ENCODE results near the gene ITPRID1.
"Not testable (repeated sequence)": the region's sequence is repeated elsewhere in the genome, so short reads cannot be mapped to it uniquely, and the experiment has no call there.

DNA sequence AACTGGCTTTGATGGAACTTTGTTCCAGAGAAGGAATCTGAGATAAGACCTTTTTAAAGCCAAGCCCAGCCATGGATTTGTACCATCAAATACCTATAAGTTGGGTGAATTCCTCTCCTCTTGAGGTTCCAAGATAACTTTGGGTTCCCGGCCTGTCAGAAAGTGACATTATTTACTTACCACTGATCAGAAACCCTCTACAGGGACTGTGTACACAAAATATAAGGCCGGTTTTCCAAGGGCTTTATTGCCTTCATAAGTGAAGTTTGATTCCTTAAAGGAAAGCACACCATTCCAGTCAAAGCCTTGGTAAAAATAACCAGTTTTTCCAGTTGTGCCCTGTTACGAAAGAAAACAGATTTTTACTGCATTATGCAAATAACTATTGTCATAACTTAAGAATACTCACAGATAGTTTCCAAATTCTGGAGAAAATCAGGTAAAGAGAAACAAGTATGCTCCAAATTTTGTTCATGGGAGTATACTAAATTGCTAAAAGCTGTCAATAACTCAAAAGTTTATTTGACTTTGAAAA, 26.8 kb downstream of the ITPRID1 start:
- TF ChIP-seq, protein P1, sequence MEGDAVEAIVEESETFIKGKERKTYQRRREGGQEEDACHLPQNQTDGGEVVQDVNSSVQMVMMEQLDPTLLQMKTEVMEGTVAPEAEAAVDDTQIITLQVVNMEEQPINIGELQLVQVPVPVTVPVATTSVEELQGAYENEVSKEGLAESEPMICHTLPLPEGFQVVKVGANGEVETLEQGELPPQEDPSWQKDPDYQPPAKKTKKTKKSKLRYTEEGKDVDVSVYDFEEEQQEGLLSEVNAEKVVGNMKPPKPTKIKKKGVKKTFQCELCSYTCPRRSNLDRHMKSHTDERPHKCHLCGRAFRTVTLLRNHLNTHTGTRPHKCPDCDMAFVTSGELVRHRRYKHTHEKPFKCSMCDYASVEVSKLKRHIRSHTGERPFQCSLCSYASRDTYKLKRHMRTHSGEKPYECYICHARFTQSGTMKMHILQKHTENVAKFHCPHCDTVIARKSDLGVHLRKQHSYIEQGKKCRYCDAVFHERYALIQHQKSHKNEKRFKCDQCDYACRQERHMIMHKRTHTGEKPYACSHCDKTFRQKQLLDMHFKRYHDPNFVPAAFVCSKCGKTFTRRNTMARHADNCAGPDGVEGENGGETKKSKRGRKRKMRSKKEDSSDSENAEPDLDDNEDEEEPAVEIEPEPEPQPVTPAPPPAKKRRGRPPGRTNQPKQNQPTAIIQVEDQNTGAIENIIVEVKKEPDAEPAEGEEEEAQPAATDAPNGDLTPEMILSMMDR (IDR thresholded peaks at IDR 0.05), result not testable (repeated sequence)
- not testable (repeated sequence) for TF ChIP-seq POLR2AphosphoS5, POLR2A (IDR thresholded peaks at IDR 0.05)
